ENCODE data around the gene MCCC2.

Gene MCCC2

GRCh38 chr5:71679714-71680113 is 92.6 kb downstream of the MCCC2 start:
- H3K27ac ChIP-seq = peak overlapping the region; percentile 70
- TF ChIP-seq ZFX (IDR thresholded peaks at IDR 0.05; ENCODE audit: borderline replicate concordance) = no peak
- TF ChIP-seq, protein P1, sequence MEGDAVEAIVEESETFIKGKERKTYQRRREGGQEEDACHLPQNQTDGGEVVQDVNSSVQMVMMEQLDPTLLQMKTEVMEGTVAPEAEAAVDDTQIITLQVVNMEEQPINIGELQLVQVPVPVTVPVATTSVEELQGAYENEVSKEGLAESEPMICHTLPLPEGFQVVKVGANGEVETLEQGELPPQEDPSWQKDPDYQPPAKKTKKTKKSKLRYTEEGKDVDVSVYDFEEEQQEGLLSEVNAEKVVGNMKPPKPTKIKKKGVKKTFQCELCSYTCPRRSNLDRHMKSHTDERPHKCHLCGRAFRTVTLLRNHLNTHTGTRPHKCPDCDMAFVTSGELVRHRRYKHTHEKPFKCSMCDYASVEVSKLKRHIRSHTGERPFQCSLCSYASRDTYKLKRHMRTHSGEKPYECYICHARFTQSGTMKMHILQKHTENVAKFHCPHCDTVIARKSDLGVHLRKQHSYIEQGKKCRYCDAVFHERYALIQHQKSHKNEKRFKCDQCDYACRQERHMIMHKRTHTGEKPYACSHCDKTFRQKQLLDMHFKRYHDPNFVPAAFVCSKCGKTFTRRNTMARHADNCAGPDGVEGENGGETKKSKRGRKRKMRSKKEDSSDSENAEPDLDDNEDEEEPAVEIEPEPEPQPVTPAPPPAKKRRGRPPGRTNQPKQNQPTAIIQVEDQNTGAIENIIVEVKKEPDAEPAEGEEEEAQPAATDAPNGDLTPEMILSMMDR (IDR thresholded peaks at IDR 0.05) = no peak

- H3K27ac ChIP-seq = peak overlapping the region; percentile 70
- TF ChIP-seq ZFX (IDR thresholded peaks at IDR 0.05; ENCODE audit: borderline replicate concordance) = no peak
- TF ChIP-seq, protein P1 (IDR thresholded peaks at IDR 0.05) = no peak
Measured at GRCh38 chr5:71680510-71680909, 93.4 kb downstream of the MCCC2 start.

- TF ChIP-seq ZFX (IDR thresholded peaks at IDR 0.05; ENCODE audit: borderline replicate concordance) = no peak
- TF ChIP-seq, protein P1 (IDR thresholded peaks at IDR 0.05) = no peak
- peak overlapping the region; percentile 70 for H3K27ac ChIP-seq
Measured at GRCh38 chr5:71681296-71681695, 94.2 kb downstream of the MCCC2 start.

GRCh38 chr5:71684309-71684708 is 97.2 kb downstream of the MCCC2 start:
- no peak overlapping the region for H3K27ac ChIP-seq
- TF ChIP-seq, protein P1 (IDR thresholded peaks at IDR 0.05) = no peak
- TF ChIP-seq ZFX (IDR thresholded peaks at IDR 0.05; ENCODE audit: borderline replicate concordance) = no peak

DNA sequence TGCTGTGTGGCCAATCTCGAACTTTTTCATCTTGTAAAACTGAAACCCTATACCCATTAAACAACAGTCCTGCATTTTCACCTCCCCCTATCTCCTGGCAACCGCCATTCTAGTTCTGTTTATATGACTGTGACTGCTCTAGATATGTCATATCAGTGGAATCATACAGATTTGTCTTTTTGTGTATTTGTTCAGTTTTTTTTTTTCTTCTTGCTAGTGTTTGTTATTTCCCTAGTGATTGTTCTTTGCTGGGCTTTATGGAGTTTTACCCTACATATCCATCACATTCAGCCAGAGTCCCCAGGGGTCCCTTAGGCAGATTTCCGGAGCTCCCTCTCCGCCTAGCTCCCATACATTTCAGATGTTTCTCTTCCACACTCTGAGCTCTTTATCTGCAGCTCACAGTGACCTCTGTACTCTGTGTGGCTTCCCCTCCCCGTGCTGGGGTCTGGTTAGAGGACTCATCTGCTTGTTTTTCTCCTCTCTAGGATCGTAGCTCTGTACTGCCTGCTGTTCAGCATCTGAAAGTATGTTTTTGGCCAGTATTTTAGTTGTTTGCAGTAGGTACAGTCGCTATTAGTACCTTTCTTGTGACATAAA is 106.8 kb downstream of the MCCC2 start:
- H3K27ac ChIP-seq = peak overlapping the region; percentile 93
- TF ChIP-seq, protein P1 (IDR thresholded peaks at IDR 0.05) = no peak
- TF ChIP-seq ZFX (IDR thresholded peaks at IDR 0.05; ENCODE audit: borderline replicate concordance) = no peak

- peak overlapping the region; percentile 93 for H3K27ac ChIP-seq
Measured at GRCh38 chr5:71695071-71695470, 107.9 kb downstream of the MCCC2 start.

DNA sequence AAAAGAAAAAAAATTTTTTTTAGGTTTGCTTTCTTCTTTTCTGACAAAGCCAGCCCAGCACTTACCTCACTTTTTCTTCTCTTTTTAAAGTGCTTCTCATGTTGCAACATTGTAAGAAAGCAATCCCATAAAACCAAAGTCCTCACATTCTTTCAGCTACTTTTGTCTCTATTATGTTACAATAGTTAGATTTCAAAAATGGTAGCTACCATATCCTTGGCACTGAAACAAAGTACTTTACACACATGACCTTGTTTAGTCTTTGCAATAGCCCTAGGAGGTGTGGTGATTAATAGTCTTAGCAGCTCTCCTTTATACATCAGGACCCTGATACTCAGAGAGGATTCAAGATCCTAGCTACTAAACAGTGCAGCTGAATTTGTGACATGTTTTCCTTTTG is 108.5 kb downstream of the MCCC2 start:
- peak overlapping the region; percentile 93 for H3K27ac ChIP-seq
- TF ChIP-seq ZFX (IDR thresholded peaks at IDR 0.05; ENCODE audit: borderline replicate concordance) = no peak
- TF ChIP-seq, protein P1 (IDR thresholded peaks at IDR 0.05) = no peak

More at GRCh38 chr5:71695071-71695470, 107.9 kb downstream of the MCCC2 start:
- TF ChIP-seq, protein P1 (IDR thresholded peaks at IDR 0.05) = no peak
- no peak for TF ChIP-seq ZFX (IDR thresholded peaks at IDR 0.05; ENCODE audit: borderline replicate concordance)

Data from 22Rv1 (cell line).